Endodermal cell (in vitro differentiated cells): Measurements from ENCODE around the gene SLC35D1. TPM values are rescaled to one million over a fixed set of nuclear protein-coding genes. Genes with fewer than 3 reads are reported as not detected.
"Not testable (repeated sequence)": the region's sequence is repeated elsewhere in the genome, so short reads cannot be mapped to it uniquely, and the experiment has no call there.

Experiments
- DNase-seq: peaks from one replicate; pipeline ENCODE4 v3.0.0-alpha.2; 2017
- H3K27ac ChIP-seq: 2 replicates; pipeline ENCODE4 v1.5.1; 2013; ENCODE audit warnings: mild to moderate bottlenecking, low read depth, low read length, moderate library complexity
- H3K27me3 ChIP-seq: 2 replicates; pipeline ENCODE4 v1.6.1; 2013; ENCODE audit warnings: mild to moderate bottlenecking, low read length, moderate library complexity; ENCODE audit not compliant: insufficient read depth, control insufficient read depth, poor library complexity, severe bottlenecking
- H3K36me3 ChIP-seq: 2 replicates; pipeline ENCODE4 v1.7.0; 2013; ENCODE audit warnings: mild to moderate bottlenecking, low read length, moderate library complexity; ENCODE audit not compliant: control insufficient read depth, insufficient read depth
- H3K4me1 ChIP-seq: one replicate; pipeline ENCODE4 v1.7.0; 2013; ENCODE audit warnings: low read length; ENCODE audit not compliant: control insufficient read depth, insufficient read depth
- H3K4me3 ChIP-seq: 2 replicates; pipeline ENCODE4 v1.5.1; 2013; ENCODE audit warnings: mild to moderate bottlenecking, low read length, moderate library complexity
- H3K9ac ChIP-seq: 2 replicates; pipeline ENCODE4 v1.6.1; 2013; ENCODE audit warnings: mild to moderate bottlenecking, low read length, moderate library complexity; ENCODE audit not compliant: poor library complexity, severe bottlenecking; ENCODE audit errors: extremely low read depth
- H3K9me3 ChIP-seq: 2 replicates; pipeline ENCODE4 v1.6.1; 2013; ENCODE audit warnings: mild to moderate bottlenecking, low read length, moderate library complexity; ENCODE audit not compliant: control insufficient read depth
- H3K27ac Mint-ChIP-seq: 2 replicates; pipeline ENCODE4 v1.8.0; 2020; ENCODE audit warnings: mixed read lengths
- H3K27me3 Mint-ChIP-seq: 2 replicates; pipeline ENCODE4 v1.8.0; 2021; ENCODE audit warnings: mild to moderate bottlenecking, mixed read lengths; ENCODE audit not compliant: insufficient read depth
- H3K36me3 Mint-ChIP-seq: 2 replicates; pipeline ENCODE4 v1.8.0; 2020; ENCODE audit warnings: low read depth, mixed read lengths
- H3K4me1 Mint-ChIP-seq: 2 replicates; pipeline ENCODE4 v1.8.0; 2020; ENCODE audit warnings: mixed read lengths
- H3K4me3 Mint-ChIP-seq: 2 replicates; pipeline ENCODE4 v1.8.0; 2020; ENCODE audit warnings: mild to moderate bottlenecking, moderate library complexity, mixed read lengths
- H3K9me3 Mint-ChIP-seq: 2 replicates; pipeline ENCODE4 v1.8.0; 2020; ENCODE audit warnings: mild to moderate bottlenecking, mixed read lengths
- CTCF ChIP-seq: fragments of 200-600 bp; sonication (generic); conservative IDR thresholded peaks from 2 replicates; pipeline ENCODE4 v1.5.0; 2021; ENCODE audit warnings: antibody characterized with exemption, mild to moderate bottlenecking
- WGBS, 2 experiments: methylation state at CpG; one replicate each; pipeline versions ENCODE4 v1.1.5 to v1.1.7; 2013; ENCODE audit warnings: missing lambda C conversion rate in 2 of 2, mixed read lengths in 1 of 2; ENCODE audit not compliant: insufficient coverage in 1 of 2, insufficient read length in 1 of 2; 5-methylcytosine and 5-hydroxymethylcytosine counted together
- total RNA-seq, 2 donors: library from RNA; stranded (reverse); fragmentation: NEBNext Ultra II Directional in 1 of 2; extraction: Animal tissue kit (Norgen Biotek cat#: 25700) in 1 of 2; gene quantifications; 2 replicates in 1 of 2; 3 replicates in 1 of 2; pipeline ENCODE4 v1.2.1, GENCODE V29; 2021

SLC35D1 gene
- total RNA-seq, 2 donors from 2014 or later = 5.5 to 5.9 TPM

DNA sequence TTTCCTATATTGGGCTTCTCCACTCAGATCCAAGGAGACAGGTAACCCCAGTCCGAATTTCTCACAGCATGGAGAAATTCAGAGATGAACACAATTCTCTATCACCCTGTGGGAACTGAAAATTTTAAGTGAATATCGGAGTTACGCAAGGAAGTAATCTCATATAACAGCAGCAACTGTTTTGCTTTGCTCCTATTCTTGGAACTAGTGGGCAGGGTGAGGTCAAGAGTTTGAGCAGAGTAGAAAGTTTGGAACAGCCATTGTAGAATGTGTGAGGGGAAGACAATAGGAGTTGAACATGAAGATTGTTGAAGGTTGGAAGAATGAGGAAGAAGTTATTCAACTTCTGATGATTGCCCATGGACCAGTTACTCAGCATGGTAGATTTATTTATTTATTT is 24.3 kb upstream of the SLC35D1 start:
- no peaks in the 10 kb centered on the region for H3K36me3 Mint-ChIP-seq
- H3K27me3 Mint-ChIP-seq = no peaks in the 10 kb centered on the region
- no peaks in the 10 kb centered on the region for H3K9me3 ChIP-seq
- no peaks in the 10 kb centered on the region for H3K27me3 ChIP-seq
- no peak for DNase-seq
- no peaks in the 10 kb centered on the region for H3K4me1 ChIP-seq
- no peak overlapping the region for H3K9ac ChIP-seq
- H3K4me3 ChIP-seq = no peak overlapping the region
- H3K27ac ChIP-seq = no peak overlapping the region
- H3K9me3 Mint-ChIP-seq = peaks cover 4% of the 10 kb centered on the region
- no peaks in the 10 kb centered on the region for H3K4me1 Mint-ChIP-seq
- no peak overlapping the region for H3K27ac Mint-ChIP-seq
- no peak for TF ChIP-seq CTCF
- H3K36me3 ChIP-seq = no peaks in the 10 kb centered on the region
- 83 to 91% methylated on average over 1 to 3 of the region's 3 CpGs for WGBS, 2 experiments
- no peak overlapping the region for H3K4me3 Mint-ChIP-seq

- 91 to 97% methylated on average over 1 of the region's 1 CpG for WGBS, 2 experiments
- H3K4me1 ChIP-seq = no peaks in the 10 kb centered on the region
- no peak overlapping the region for H3K27ac ChIP-seq
- no peaks in the 10 kb centered on the region for H3K36me3 ChIP-seq
- H3K4me3 ChIP-seq = no peak overlapping the region
- DNase-seq = no peak
- no peaks in the 10 kb centered on the region for H3K9me3 ChIP-seq
- no peak overlapping the region for H3K9ac ChIP-seq
- no peak overlapping the region for H3K27ac Mint-ChIP-seq
- no peak for TF ChIP-seq CTCF
- H3K9me3 Mint-ChIP-seq = peaks cover 4% of the 10 kb centered on the region
- no peaks in the 10 kb centered on the region for H3K27me3 Mint-ChIP-seq
- no peaks in the 10 kb centered on the region for H3K27me3 ChIP-seq
- H3K4me3 Mint-ChIP-seq = no peak overlapping the region
- H3K36me3 Mint-ChIP-seq = no peaks in the 10 kb centered on the region
- no peaks in the 10 kb centered on the region for H3K4me1 Mint-ChIP-seq
These were observed 23.6 kb upstream of the SLC35D1 start for GRCh38 chr1:67077593-67077992.

- no peak overlapping the region for H3K4me3 ChIP-seq
- H3K27ac ChIP-seq = no peak overlapping the region
- H3K9me3 ChIP-seq = peaks cover 7% of the 10 kb centered on the region
- H3K9ac ChIP-seq = no peak overlapping the region
- Mint-ChIP-seq H3K27ac (no peak overlapping the region), H3K27me3 (no peaks in the 10 kb centered on the region), H3K9me3 (peaks cover 23% of the 10 kb centered on the region), H3K4me1 (no peaks in the 10 kb centered on the region), H3K4me3 (no peak overlapping the region), H3K36me3 (peaks cover 2% of the 10 kb centered on the region)
- H3K36me3 ChIP-seq = no peaks in the 10 kb centered on the region
- no peak for TF ChIP-seq CTCF
- no peaks in the 10 kb centered on the region for H3K27me3 ChIP-seq
- WGBS, 2 experiments = 71 to 100% methylated on average over 1 of the region's 1 CpG
- no peak for DNase-seq
- H3K4me1 ChIP-seq = no peaks in the 10 kb centered on the region
These were observed 18.8 kb upstream of the SLC35D1 start for GRCh38 chr1:67072749-67073148.

DNA sequence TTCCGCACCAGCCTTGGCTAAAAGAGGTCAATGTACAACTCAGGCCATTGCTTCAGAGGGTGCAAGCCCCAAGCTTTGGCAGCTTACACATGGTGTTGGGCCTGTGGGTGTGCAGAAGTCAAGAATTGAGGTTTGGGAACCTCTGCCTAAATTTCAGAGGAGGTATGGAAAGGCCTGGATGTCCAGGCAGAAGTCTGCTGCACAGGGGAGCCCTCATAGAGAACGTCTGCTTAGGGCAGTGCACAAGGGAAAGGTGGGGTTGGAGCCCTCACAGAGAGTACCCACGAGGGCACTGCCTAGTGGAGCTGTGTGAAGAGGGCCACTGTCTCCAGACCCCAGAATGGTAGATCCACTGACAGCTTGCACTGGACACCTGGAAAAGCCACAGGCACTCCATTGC is 13.7 kb upstream of the SLC35D1 start:
- not testable (repeated sequence) for H3K36me3 Mint-ChIP-seq, H3K4me1 Mint-ChIP-seq, H3K4me3 Mint-ChIP-seq, H3K4me1 ChIP-seq, H3K9ac ChIP-seq, H3K27me3 ChIP-seq, H3K27ac ChIP-seq, H3K27ac Mint-ChIP-seq, DNase-seq, H3K27me3 Mint-ChIP-seq, H3K4me3 ChIP-seq, H3K36me3 ChIP-seq
- H3K9me3 ChIP-seq = peaks cover 13% of the 10 kb centered on the region
- 59 to 86% methylated on average over 2 to 3 of the region's 3 CpGs for WGBS, 2 experiments
- H3K9me3 Mint-ChIP-seq = peaks cover 34% of the 10 kb centered on the region
